Endothelial cell (in vitro differentiated cells): ENCODE results near the gene FIBP. TPM values are rescaled to one million over a fixed set of nuclear protein-coding genes. Genes with fewer than 3 reads are reported as not detected.

ENCODE experiments used
- DNase-seq: peaks from one replicate; pipeline ENCODE4 v3.0.0; 2021; ENCODE audit warnings: low spot score
- H3K27ac Mint-ChIP-seq: one replicate; pipeline ENCODE4 v1.8.0; 2021; ENCODE audit warnings: mixed read lengths, inconsistent platforms; ENCODE audit not compliant: unreplicated experiment
- H3K27me3 Mint-ChIP-seq: one replicate; pipeline ENCODE4 v1.8.0; 2021; ENCODE audit warnings: mild to moderate bottlenecking, moderate library complexity, mixed read lengths, inconsistent platforms; ENCODE audit not compliant: unreplicated experiment
- H3K36me3 Mint-ChIP-seq: one replicate; pipeline ENCODE4 v1.8.0; 2021; ENCODE audit warnings: mild to moderate bottlenecking, low read depth, mixed read lengths, inconsistent platforms; ENCODE audit not compliant: unreplicated experiment
- H3K4me1 Mint-ChIP-seq: one replicate; pipeline ENCODE4 v1.8.0; 2021; ENCODE audit warnings: mild to moderate bottlenecking, mixed read lengths, inconsistent platforms; ENCODE audit not compliant: unreplicated experiment
- H3K4me3 Mint-ChIP-seq: one replicate; pipeline ENCODE4 v1.8.0; 2021; ENCODE audit warnings: mild to moderate bottlenecking, mixed read lengths, inconsistent platforms; ENCODE audit not compliant: unreplicated experiment
- H3K9me3 Mint-ChIP-seq: one replicate; pipeline ENCODE4 v1.8.0; 2021; ENCODE audit warnings: mixed read lengths, inconsistent platforms; ENCODE audit not compliant: unreplicated experiment
- CTCF ChIP-seq: fragments of 200-600 bp; sonication (generic); IDR thresholded peaks from one replicate; pipeline ENCODE4 v1.5.0; 2021; ENCODE audit warnings: antibody characterized with exemption; ENCODE audit not compliant: unreplicated experiment
- total RNA-seq: library from RNA; stranded (reverse); fragmentation: NEBNext Ultra II Directional; extraction: Animal tissue kit (Norgen Biotek cat#: 25700); gene quantifications from one replicate; pipeline ENCODE4 v1.2.1, GENCODE V29; 2021; ENCODE audit not compliant: unreplicated experiment

FIBP gene
- total RNA-seq, 1 donor from 2014 or later, result 75.6 TPM

- H3K9me3 Mint-ChIP-seq, result no peaks in the 10 kb centered on the region
- H3K27me3 Mint-ChIP-seq, result peaks cover 23% of the 10 kb centered on the region
- no peak overlapping the region for H3K4me3 Mint-ChIP-seq
- no peak for TF ChIP-seq CTCF
- peaks cover 3% of the 10 kb centered on the region for H3K4me1 Mint-ChIP-seq
- DNase-seq, result no peak
- H3K36me3 Mint-ChIP-seq, result peaks cover 9% of the 10 kb centered on the region
- no peak overlapping the region for H3K27ac Mint-ChIP-seq
Observed at GRCh38 chr11:65847746-65848145, 40.5 kb downstream of the FIBP start.

- no peaks in the 10 kb centered on the region for H3K36me3 Mint-ChIP-seq
- peaks cover 9% of the 10 kb centered on the region for H3K27me3 Mint-ChIP-seq
- TF ChIP-seq CTCF, result no peak
- DNase-seq, result no peak
- H3K4me1 Mint-ChIP-seq, result no peaks in the 10 kb centered on the region
- no peak overlapping the region for H3K27ac Mint-ChIP-seq
- H3K4me3 Mint-ChIP-seq, result no peak overlapping the region
- no peaks in the 10 kb centered on the region for H3K9me3 Mint-ChIP-seq
Observed at GRCh38 chr11:65844231-65844872, 43.9 kb downstream of the FIBP start.

- DNase-seq, result no peak
- no peak overlapping the region for H3K4me3 Mint-ChIP-seq
- no peak overlapping the region for H3K27ac Mint-ChIP-seq
- no peaks in the 10 kb centered on the region for H3K36me3 Mint-ChIP-seq
- H3K9me3 Mint-ChIP-seq, result no peaks in the 10 kb centered on the region
- H3K4me1 Mint-ChIP-seq, result no peaks in the 10 kb centered on the region
- H3K27me3 Mint-ChIP-seq, result peaks cover 7% of the 10 kb centered on the region
- no peak for TF ChIP-seq CTCF
Observed at GRCh38 chr11:65843811-65844210, 44.5 kb downstream of the FIBP start.

GRCh38 chr11:65842144-65842543, 46.1 kb downstream of the FIBP start:
- Mint-ChIP-seq H3K4me1 (no peaks in the 10 kb centered on the region), H3K36me3 (no peaks in the 10 kb centered on the region), H3K27ac (no peak overlapping the region), H3K4me3 (no peak overlapping the region), H3K27me3 (no peaks in the 10 kb centered on the region), H3K9me3 (no peaks in the 10 kb centered on the region)
- TF ChIP-seq CTCF, result no peak
- no peak for DNase-seq

GRCh38 chr11:65834202-65834601, 54.1 kb downstream of the FIBP start:
- no peak overlapping the region for H3K4me3 Mint-ChIP-seq
- DNase-seq, result no peak
- H3K9me3 Mint-ChIP-seq, result no peaks in the 10 kb centered on the region
- peaks cover 10% of the 10 kb centered on the region for H3K27me3 Mint-ChIP-seq
- no peak for TF ChIP-seq CTCF
- H3K4me1 Mint-ChIP-seq, result peaks cover 4% of the 10 kb centered on the region
- H3K27ac Mint-ChIP-seq, result no peak overlapping the region
- H3K36me3 Mint-ChIP-seq, result peaks cover 3% of the 10 kb centered on the region

Other genes with a start within 250 kb of the FIBP start
- 62.6 TPM for gene RELA, start 225.6 kb downstream of the FIBP start, total RNA-seq
- gene KAT5, start 176.2 kb downstream of the FIBP start, total RNA-seq, result 28.2 TPM
- 38.6 TPM for gene RNASEH2C, start 167.7 kb downstream of the FIBP start, total RNA-seq
- gene AP5B1, start 107.5 kb downstream of the FIBP start, total RNA-seq, result 3.4 TPM
- not detected for gene OVOL1, start 101.4 kb downstream of the FIBP start, total RNA-seq
- gene SNX32, start 54.5 kb downstream of the FIBP start, total RNA-seq, result 1.2 TPM
- 1,740 TPM for gene CFL1, start 30.3 kb downstream of the FIBP start, total RNA-seq
- 73.8 TPM for gene MUS81, start 28.0 kb downstream of the FIBP start, total RNA-seq
- gene EFEMP2, start 15.7 kb downstream of the FIBP start, total RNA-seq, result 248 TPM
- not detected for gene CTSW, start 8.6 kb downstream of the FIBP start, total RNA-seq
- 90.7 TPM for gene CCDC85B, start 2.2 kb upstream of the FIBP start, total RNA-seq
- 1.3 TPM for gene FOSL1, start 11.9 kb upstream of the FIBP start, total RNA-seq
- gene C11orf68, start 30.6 kb upstream of the FIBP start, total RNA-seq, result 31.1 TPM
- 79.6 TPM for gene DRAP1, start 31.0 kb upstream of the FIBP start, total RNA-seq
- gene TSGA10IP, start 57.0 kb upstream of the FIBP start, total RNA-seq, result not detected
- 46.5 TPM for gene SART1, start 73.3 kb upstream of the FIBP start, total RNA-seq
- 34.9 TPM for gene EIF1AD, start 113.7 kb upstream of the FIBP start, total RNA-seq
- 163 TPM for gene BANF1, start 114.0 kb upstream of the FIBP start, total RNA-seq
- gene CST6, start 123.5 kb upstream of the FIBP start, total RNA-seq, result not detected
- not detected for gene CATSPER1, start 138.0 kb upstream of the FIBP start, total RNA-seq
- 0.87 TPM for gene GAL3ST3, start 160.7 kb upstream of the FIBP start, total RNA-seq
- gene SF3B2, start 163.9 kb upstream of the FIBP start, total RNA-seq, result 174 TPM
- gene PACS1, start 181.8 kb upstream of the FIBP start, total RNA-seq, result 114 TPM